ENCODE measurements around the gene SLAMF1. TPM values are rescaled to one million over a fixed set of nuclear protein-coding genes. Genes with fewer than 3 reads are reported as not detected.

Gene SLAMF1
- polyA plus RNA-seq, 3 donors, result 0.13 to 0.65 TPM; not detected in 1

DNA sequence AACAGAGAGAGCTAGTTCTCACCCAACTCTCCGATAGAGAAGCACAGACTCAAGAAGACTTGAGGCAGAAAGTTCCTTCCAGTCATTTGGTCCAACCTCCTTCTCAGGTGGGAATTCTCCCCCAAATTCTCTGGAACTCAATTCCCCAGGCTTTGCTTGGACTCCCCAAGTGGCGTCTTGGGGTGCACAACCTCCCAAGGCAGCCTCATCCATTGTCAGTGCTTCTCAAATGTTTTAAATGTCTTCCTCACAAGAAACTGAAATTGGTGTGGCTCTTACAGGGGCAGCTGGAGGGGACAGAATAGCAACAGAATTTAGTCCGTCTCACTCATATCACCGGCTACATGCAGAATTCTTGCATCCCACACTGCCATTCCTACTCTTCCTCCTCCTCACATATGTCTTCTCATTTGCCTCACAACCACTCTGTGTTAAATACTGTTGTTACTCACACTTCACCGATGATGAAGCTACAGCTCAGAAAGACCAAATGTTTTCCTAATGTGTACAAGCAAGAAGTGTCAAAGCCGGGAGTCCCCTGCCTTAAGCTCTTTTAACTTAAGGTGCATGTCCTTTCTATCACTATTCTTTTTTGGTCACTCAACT, 34.1 kb downstream of the SLAMF1 start:
- TF ChIP-seq, protein P1, sequence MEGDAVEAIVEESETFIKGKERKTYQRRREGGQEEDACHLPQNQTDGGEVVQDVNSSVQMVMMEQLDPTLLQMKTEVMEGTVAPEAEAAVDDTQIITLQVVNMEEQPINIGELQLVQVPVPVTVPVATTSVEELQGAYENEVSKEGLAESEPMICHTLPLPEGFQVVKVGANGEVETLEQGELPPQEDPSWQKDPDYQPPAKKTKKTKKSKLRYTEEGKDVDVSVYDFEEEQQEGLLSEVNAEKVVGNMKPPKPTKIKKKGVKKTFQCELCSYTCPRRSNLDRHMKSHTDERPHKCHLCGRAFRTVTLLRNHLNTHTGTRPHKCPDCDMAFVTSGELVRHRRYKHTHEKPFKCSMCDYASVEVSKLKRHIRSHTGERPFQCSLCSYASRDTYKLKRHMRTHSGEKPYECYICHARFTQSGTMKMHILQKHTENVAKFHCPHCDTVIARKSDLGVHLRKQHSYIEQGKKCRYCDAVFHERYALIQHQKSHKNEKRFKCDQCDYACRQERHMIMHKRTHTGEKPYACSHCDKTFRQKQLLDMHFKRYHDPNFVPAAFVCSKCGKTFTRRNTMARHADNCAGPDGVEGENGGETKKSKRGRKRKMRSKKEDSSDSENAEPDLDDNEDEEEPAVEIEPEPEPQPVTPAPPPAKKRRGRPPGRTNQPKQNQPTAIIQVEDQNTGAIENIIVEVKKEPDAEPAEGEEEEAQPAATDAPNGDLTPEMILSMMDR (IDR thresholded peaks at IDR 0.05), result no peak
- intact Hi-C loops (cut with micrococcal nuclease), result no loop called here
- no peaks in the 10 kb centered on the region for H3K36me3 ChIP-seq (replicated peaks in 1 of 2; ENCODE audit: control insufficient read depth in 1 of 2, insufficient read depth in 2 of 2, low read length in 2 of 2)
- Mint-ChIP-seq H3K4me1 (peaks cover 4% of the 10 kb centered on the region), H3K9me3 (no peaks in the 10 kb centered on the region), H3K36me3 (no peaks in the 10 kb centered on the region), H3K27ac (no peak overlapping the region), H3K27me3 (ENCODE audit: low read depth in 3 of 3) (peaks cover 0 to 5% (median 2%) of the 10 kb centered on the region in 3 donors), H3K4me3 (no peak overlapping the region)
- no peak overlapping the region for H3K27ac ChIP-seq (ENCODE audit: low read depth in 1 of 2, low read length in 2 of 2)
- no peaks in the 10 kb centered on the region for H4K20me1 ChIP-seq (ENCODE audit: insufficient read depth, low read length)
- no peaks in the 10 kb centered on the region for H3K27me3 ChIP-seq (ENCODE audit: control insufficient read depth in 2 of 2, insufficient read depth in 2 of 2, low read length in 2 of 2)
- H3K9ac ChIP-seq (ENCODE audit: insufficient read depth, low read length, poor library complexity, severe bottlenecking), result no peak overlapping the region
- no peak overlapping the region for H3K4me3 ChIP-seq (replicated peaks in 1 of 3; ENCODE audit: low read depth in 2 of 3, low read length in 3 of 3)
- no peaks in the 10 kb centered on the region for H3K79me2 ChIP-seq (ENCODE audit: insufficient read depth, low read length)
- WGBS (ENCODE audit: insufficient coverage), result 98% methylated on average over 4 of the region's 6 CpGs
- no peak overlapping the region for H3K4me2 ChIP-seq (replicated peaks; ENCODE audit: extremely low read depth, low read length, poor library complexity, severe bottlenecking)
- peaks cover 3 to 4% of the 10 kb centered on the region in 2 donors for H3K4me1 ChIP-seq (ENCODE audit: control insufficient read depth in 1 of 2, insufficient read depth in 2 of 2, low read length in 2 of 2)
- no peaks in the 10 kb centered on the region for H3K9me3 ChIP-seq (replicated peaks in 1 of 2; ENCODE audit: control insufficient read depth in 1 of 2, insufficient read depth in 1 of 2, low read length in 2 of 2)
- DNase-seq, result no peak
- no peak overlapping the region for H2AFZ ChIP-seq (ENCODE audit: insufficient read depth, low read depth, low read length, poor library complexity, severe bottlenecking)

DNA sequence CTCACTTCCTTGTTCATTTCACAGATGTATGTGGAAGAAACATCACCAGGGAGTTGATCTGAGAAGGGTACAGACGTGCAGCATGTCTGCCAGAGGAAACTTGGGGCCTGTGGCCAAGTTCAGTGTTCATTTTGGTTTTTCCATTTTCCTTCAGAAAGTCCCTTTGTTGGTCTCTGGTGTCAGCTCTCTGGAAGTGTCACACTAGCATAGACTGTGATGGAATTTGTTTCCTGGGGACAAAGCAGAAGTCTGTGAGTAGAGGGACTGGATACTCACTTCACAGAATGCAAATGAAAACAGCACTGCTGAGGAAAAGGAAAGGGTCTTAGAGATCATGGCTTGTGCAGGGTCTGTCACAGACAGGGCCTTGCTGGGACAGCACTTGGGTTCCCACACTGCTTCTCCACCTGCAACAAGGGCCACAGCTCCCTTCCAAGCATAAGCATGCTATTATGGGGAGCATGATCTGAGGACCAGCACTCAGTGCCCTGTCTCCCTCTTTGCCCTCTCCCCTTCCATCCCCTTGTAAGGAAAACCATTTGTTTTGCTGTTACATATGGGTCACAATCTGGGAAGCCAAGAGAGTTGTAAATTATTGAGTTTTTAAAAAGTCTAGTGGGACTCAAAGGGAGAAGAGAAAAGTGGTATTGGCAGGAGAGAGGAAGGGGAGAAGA, 36.1 kb downstream of the SLAMF1 start:
- Histone ChIP-seq H3K4me3 (replicated peaks in 1 of 3; ENCODE audit: low read depth in 2 of 3, low read length in 3 of 3) (no peak overlapping the region), H3K9ac (ENCODE audit: insufficient read depth, low read length, poor library complexity, severe bottlenecking) (no peak overlapping the region), H3K27me3 (ENCODE audit: control insufficient read depth in 2 of 2, insufficient read depth in 2 of 2, low read length in 2 of 2) (no peaks in the 10 kb centered on the region), H3K27ac (ENCODE audit: low read depth in 1 of 2, low read length in 2 of 2) (no peak overlapping the region), H3K79me2 (ENCODE audit: insufficient read depth, low read length) (no peaks in the 10 kb centered on the region), H3K4me1 (ENCODE audit: control insufficient read depth in 1 of 2, insufficient read depth in 2 of 2, low read length in 2 of 2) (no peaks in the 10 kb centered on the region), H3K9me3 (replicated peaks in 1 of 2; ENCODE audit: control insufficient read depth in 1 of 2, insufficient read depth in 1 of 2, low read length in 2 of 2) (no peaks in the 10 kb centered on the region), H3K4me2 (replicated peaks; ENCODE audit: extremely low read depth, low read length, poor library complexity, severe bottlenecking) (no peak overlapping the region), H2AFZ (ENCODE audit: insufficient read depth, low read depth, low read length, poor library complexity, severe bottlenecking) (no peak overlapping the region), H4K20me1 (ENCODE audit: insufficient read depth, low read length) (no peaks in the 10 kb centered on the region), H3K36me3 (replicated peaks in 1 of 2; ENCODE audit: control insufficient read depth in 1 of 2, insufficient read depth in 2 of 2, low read length in 2 of 2) (no peaks in the 10 kb centered on the region)
- Mint-ChIP-seq H3K4me3 (no peak overlapping the region), H3K27me3 (ENCODE audit: low read depth in 3 of 3) (peaks cover 0 to 5% (median 2%) of the 10 kb centered on the region in 3 donors), H3K4me1 (peaks cover 7% of the 10 kb centered on the region), H3K9me3 (no peaks in the 10 kb centered on the region), H3K36me3 (peaks cover 0 to 3% of the 10 kb centered on the region in 2 donors), H3K27ac (no peak overlapping the region)
- 36% methylated on average over 1 of the region's 1 CpG for WGBS (ENCODE audit: insufficient coverage)
- DNase-seq, result no peak
- TF ChIP-seq, protein P1 (IDR thresholded peaks at IDR 0.05), result no peak
- intact Hi-C loops (cut with micrococcal nuclease), result no loop called here

Data from CD14-positive monocyte (primary cell).